Suprapubic skin (tissue), 4 donors: Measurements from ENCODE around the gene SPEM3. TPM values are rescaled to one million over a fixed set of nuclear protein-coding genes. Genes with fewer than 3 reads are reported as not detected.

Experiments
- DNase-seq, 2 donors: peaks; one replicate each; pipeline ENCODE4 v3.0.0-alpha.2; 2019; ENCODE audit warnings: low spot score in 2 of 2
- H3K27ac ChIP-seq: fragments of 200-600 bp; sonication (generic); one replicate; pipeline ENCODE4 v1.5.1; 2019
- H3K27me3 ChIP-seq: fragments of 200-600 bp; sonication (generic); one replicate; pipeline ENCODE4 v1.5.1; 2019
- H3K36me3 ChIP-seq: fragments of 200-600 bp; sonication (generic); one replicate; pipeline ENCODE4 v1.5.1; 2019
- H3K4me1 ChIP-seq: fragments of 200-600 bp; sonication (generic); one replicate; pipeline ENCODE4 v1.5.1; 2019
- H3K4me3 ChIP-seq: fragments of 200-600 bp; sonication (generic); one replicate; pipeline ENCODE4 v1.5.1; 2019; ENCODE audit warnings: mild to moderate bottlenecking
- H3K9me3 ChIP-seq: fragments of 200-600 bp; sonication (generic); one replicate; pipeline ENCODE4 v1.5.1; 2019
- CTCF ChIP-seq, 2 donors: fragments of 200-600 bp in 1 of 2; fragments of 450-650 bp in 1 of 2; sonication (generic) in 1 of 2; IDR thresholded peaks; one replicate each; pipeline ENCODE4 v1.5.1; 2016 to 2019; ENCODE audit warnings: antibody characterized with exemption in 2 of 2, mild to moderate bottlenecking in 1 of 2, moderate library complexity in 1 of 2
- EP300 ChIP-seq: sonication (generic); formaldehyde crosslinking; IDR thresholded peaks from one replicate; pipeline ENCODE4 v1.6.1; 2017; ENCODE audit warnings: antibody characterized with exemption
- POLR2A ChIP-seq, 2 donors: fragments of 450-650 bp; IDR thresholded peaks; one replicate each; pipeline ENCODE4 v1.6.1; 2017; ENCODE audit warnings: antibody characterized with exemption in 2 of 2, mild to moderate bottlenecking in 2 of 2, moderate library complexity in 2 of 2
- POLR2AphosphoS5 ChIP-seq, 3 donors: sonication (generic); formaldehyde crosslinking; IDR thresholded peaks; one replicate each; pipeline ENCODE4 v1.6.1; 2017; ENCODE audit warnings: antibody characterized with exemption in 3 of 3
- WGBS: methylation state at CpG from one replicate; pipeline ENCODE4 v1.1.5; 2018; 5-methylcytosine and 5-hydroxymethylcytosine counted together
- total RNA-seq, 4 donors: library from RNA; depleted of rRNA; stranded (reverse); fragments of >200 nt; gene quantifications; one replicate each; pipeline ENCODE4 v1.1.0, GENCODE V29; 2016

Gene SPEM3
- total RNA-seq, 4 donors from 2014 or later: not detected

GRCh38 chr17:7403977-7404736 lies 24.5 kb upstream of the SPEM3 start, which contains the start of gene TMEM256:
Gene TMEM256 (minus strand): TSS chr17:7404097. CDS start chr17:7404084, 13 bp downstream.
- Histone ChIP-seq H3K36me3 (peaks cover 7% of the 10 kb centered on the region), H3K27me3 (no peaks in the 10 kb centered on the region), H3K4me3 (peak within 1 kb of the TSS; percentile 71), H3K9me3 (no peaks in the 10 kb centered on the region), H3K27ac (peak within 1 kb of the TSS; percentile 89), H3K4me1 (peaks cover 37% of the 10 kb centered on the region)
- WGBS: under 1% methylated on average over 34 of the region's 49 CpGs
- peak; percentile 99 to 100 for DNase-seq
- TF ChIP-seq CTCF (IDR thresholded peaks at IDR 0.05) (no peak), EP300 (no peak), POLR2A (IDR thresholded peaks at IDR 0.05) (peak in 1 of 2 donors; percentile 73), POLR2AphosphoS5 (IDR thresholded peaks at IDR 0.05) (peak in 2 of 3 donors; percentile 37 to 89)

- H3K27ac ChIP-seq: peak overlapping the region; percentile 89
- WGBS: 2% methylated on average over 10 of the region's 65 CpGs
- H3K36me3 ChIP-seq: peaks cover 12% of the 10 kb centered on the region
- peaks cover 37% of the 10 kb centered on the region for H3K4me1 ChIP-seq
- DNase-seq: peak; percentile 90 to 91
- H3K27me3 ChIP-seq: no peaks in the 10 kb centered on the region
- no peaks in the 10 kb centered on the region for H3K9me3 ChIP-seq
- H3K4me3 ChIP-seq: peak overlapping the region; percentile 71
- TF ChIP-seq POLR2A (IDR thresholded peaks at IDR 0.05) (peak in 1 of 2 donors; percentile 55), CTCF (IDR thresholded peaks at IDR 0.05) (peak in 1 of 2 donors; percentile 27), POLR2AphosphoS5 (IDR thresholded peaks at IDR 0.05) (no peak), EP300 (no peak)
These were observed 23.8 kb upstream of the SPEM3 start for GRCh38 chr17:7404737-7405349.

GRCh38 chr17:7405350-7406234 lies 23.1 kb upstream of the SPEM3 start:
- TF ChIP-seq POLR2A (IDR thresholded peaks at IDR 0.05): no peak
- peaks cover 37% of the 10 kb centered on the region for H3K4me1 ChIP-seq
- peak overlapping the region; percentile 89 for H3K27ac ChIP-seq
- 26% methylated on average over 12 of the region's 38 CpGs for WGBS
- H3K36me3 ChIP-seq: peaks cover 12% of the 10 kb centered on the region
- no peak for DNase-seq
- H3K9me3 ChIP-seq: no peaks in the 10 kb centered on the region
- H3K27me3 ChIP-seq: no peaks in the 10 kb centered on the region
- H3K4me3 ChIP-seq: peak overlapping the region; percentile 71

GRCh38 chr17:7406235-7406825 lies 22.3 kb upstream of the SPEM3 start:
- 52% methylated on average over 12 of the region's 12 CpGs for WGBS
- Histone ChIP-seq H3K36me3 (peaks cover 12% of the 10 kb centered on the region), H3K4me1 (peaks cover 37% of the 10 kb centered on the region), H3K4me3 (no peak overlapping the region), H3K27ac (no peak overlapping the region), H3K9me3 (no peaks in the 10 kb centered on the region), H3K27me3 (no peaks in the 10 kb centered on the region)
- TF ChIP-seq CTCF (IDR thresholded peaks at IDR 0.05) (no peak), EP300 (no peak), POLR2A (IDR thresholded peaks at IDR 0.05) (no peak), POLR2AphosphoS5 (IDR thresholded peaks at IDR 0.05) (no peak)
- DNase-seq: peak in 1 of 2 donors; percentile 61

GRCh38 chr17:7407082-7407481 lies 21.6 kb upstream of the SPEM3 start:
- H3K27me3 ChIP-seq: no peaks in the 10 kb centered on the region
- H3K4me3 ChIP-seq: no peak overlapping the region
- WGBS: 90% methylated on average over 13 of the region's 13 CpGs
- H3K9me3 ChIP-seq: no peaks in the 10 kb centered on the region
- H3K36me3 ChIP-seq: peaks cover 12% of the 10 kb centered on the region
- H3K27ac ChIP-seq: no peak overlapping the region
- peak in 1 of 2 donors; percentile 59 for DNase-seq
- TF ChIP-seq POLR2AphosphoS5 (IDR thresholded peaks at IDR 0.05) (no peak), EP300 (no peak), CTCF (IDR thresholded peaks at IDR 0.05) (no peak), POLR2A (IDR thresholded peaks at IDR 0.05) (no peak)
- peaks cover 36% of the 10 kb centered on the region for H3K4me1 ChIP-seq
